ENCODE data around the gene GRIK3. TPM values are rescaled to one million over a fixed set of nuclear protein-coding genes. Genes with fewer than 3 reads are reported as not detected.

The GRIK3 gene
- total RNA-seq, 1 experiment from 2014 or later, result not detected

- no peak for DNase-seq (ENCODE audit: low read depth)
Observed at GRCh38 chr1:36858981-36859380, 175.3 kb downstream of the GRIK3 start.

- DNase-seq (ENCODE audit: low read depth), result no peak
Observed at GRCh38 chr1:36858553-36858952, 175.8 kb downstream of the GRIK3 start.

- DNase-seq (ENCODE audit: low read depth), result no peak
Observed at GRCh38 chr1:36857754-36858153, 176.6 kb downstream of the GRIK3 start.

GRCh38 chr1:36855699-36856494, 178.4 kb downstream of the GRIK3 start:
- DNase-seq (ENCODE audit: low read depth), result no peak

GRCh38 chr1:36853638-36854037, 180.7 kb downstream of the GRIK3 start:
- DNase-seq (ENCODE audit: low read depth), result no peak

- no peak for DNase-seq (ENCODE audit: low read depth)
Observed at GRCh38 chr1:36852586-36852985, 181.7 kb downstream of the GRIK3 start.

- DNase-seq (ENCODE audit: low read depth), result no peak
Observed at GRCh38 chr1:36851595-36851994, 182.7 kb downstream of the GRIK3 start.

GRCh38 chr1:36851087-36851486, 183.2 kb downstream of the GRIK3 start:
- no peak for DNase-seq (ENCODE audit: low read depth)

GRCh38 chr1:36849956-36850355, 184.4 kb downstream of the GRIK3 start:
- no peak for DNase-seq (ENCODE audit: low read depth)

- no peak for DNase-seq (ENCODE audit: low read depth)
Observed at GRCh38 chr1:36847761-36848160, 186.6 kb downstream of the GRIK3 start.

- DNase-seq (ENCODE audit: low read depth), result no peak
Observed at GRCh38 chr1:36847186-36847585, 187.1 kb downstream of the GRIK3 start.

- DNase-seq (ENCODE audit: low read depth), result no peak
Observed at GRCh38 chr1:36846357-36846756, 188.0 kb downstream of the GRIK3 start.

GRCh38 chr1:36845802-36846201, 188.5 kb downstream of the GRIK3 start:
- DNase-seq (ENCODE audit: low read depth), result no peak

GRCh38 chr1:36844917-36845316, 189.4 kb downstream of the GRIK3 start:
- no peak for DNase-seq (ENCODE audit: low read depth)

GRCh38 chr1:36843906-36844610, 190.3 kb downstream of the GRIK3 start:
- no peak for DNase-seq (ENCODE audit: low read depth)

- DNase-seq (ENCODE audit: low read depth), result no peak
Observed at GRCh38 chr1:36843027-36843426, 191.3 kb downstream of the GRIK3 start.

- no peak for DNase-seq (ENCODE audit: low read depth)
Observed at GRCh38 chr1:36842448-36842847, 191.9 kb downstream of the GRIK3 start.

- no peak for DNase-seq (ENCODE audit: low read depth)
Observed at GRCh38 chr1:36839485-36839884, 194.8 kb downstream of the GRIK3 start.

GRCh38 chr1:36838888-36839287, 195.4 kb downstream of the GRIK3 start:
- no peak for DNase-seq (ENCODE audit: low read depth)

GRCh38 chr1:36836916-36837315, 197.4 kb downstream of the GRIK3 start:
- DNase-seq (ENCODE audit: low read depth), result no peak

GRCh38 chr1:36836196-36836883, 198.0 kb downstream of the GRIK3 start:
- DNase-seq (ENCODE audit: low read depth), result no peak

- DNase-seq (ENCODE audit: low read depth), result no peak
Observed at GRCh38 chr1:36835696-36836095, 198.6 kb downstream of the GRIK3 start.
